ENCODE measurements around the gene KDM6A.
"Not testable (repeated sequence)": the region's sequence is repeated elsewhere in the genome, so short reads cannot be mapped to it uniquely, and the experiment has no call there.

The KDM6A gene

GRCh38 chrX:44890247-44890646 lies 17.3 kb downstream of the KDM6A start:
- DNase-seq: no peak

GRCh38 chrX:44890687-44891086 lies 17.7 kb downstream of the KDM6A start:
- not testable (repeated sequence) for DNase-seq

- no peak for DNase-seq
These were observed 18.7 kb downstream of the KDM6A start for GRCh38 chrX:44891642-44892041.

- DNase-seq: no peak
These were observed 23.8 kb downstream of the KDM6A start for GRCh38 chrX:44896876-44897186.

- DNase-seq: no peak
These were observed 24.6 kb downstream of the KDM6A start for GRCh38 chrX:44897539-44897938.

- no peak for DNase-seq
These were observed 25.6 kb downstream of the KDM6A start for GRCh38 chrX:44898411-44899221.

- DNase-seq: no peak
These were observed 27.0 kb downstream of the KDM6A start for GRCh38 chrX:44899946-44900345.

GRCh38 chrX:44903107-44903506 lies 30.1 kb downstream of the KDM6A start:
- no peak for DNase-seq

GRCh38 chrX:44903830-44904530 lies 31.0 kb downstream of the KDM6A start:
- no peak for DNase-seq

- DNase-seq: no peak
These were observed 31.6 kb downstream of the KDM6A start for GRCh38 chrX:44904542-44905115.

GRCh38 chrX:44906041-44906440 lies 33.1 kb downstream of the KDM6A start:
- no peak for DNase-seq

GRCh38 chrX:44906542-44906941 lies 33.6 kb downstream of the KDM6A start:
- DNase-seq: no peak

GRCh38 chrX:44908153-44908552 lies 35.2 kb downstream of the KDM6A start:
- no peak for DNase-seq

- no peak for DNase-seq
These were observed 35.8 kb downstream of the KDM6A start for GRCh38 chrX:44908827-44909226.

GRCh38 chrX:44910508-44910907 lies 37.5 kb downstream of the KDM6A start:
- not testable (repeated sequence) for DNase-seq

- DNase-seq: not testable (repeated sequence)
These were observed 38.1 kb downstream of the KDM6A start for GRCh38 chrX:44911074-44911600.

GRCh38 chrX:44913656-44914531 lies 40.9 kb downstream of the KDM6A start:
- no peak for DNase-seq

- no peak for DNase-seq
These were observed 41.7 kb downstream of the KDM6A start for GRCh38 chrX:44914532-44915198.

GRCh38 chrX:44915361-44915868 lies 42.4 kb downstream of the KDM6A start:
- DNase-seq: no peak

GRCh38 chrX:44918722-44919121 lies 45.7 kb downstream of the KDM6A start:
- DNase-seq: no peak

- no peak for DNase-seq
These were observed 50.0 kb downstream of the KDM6A start for GRCh38 chrX:44922980-44923379.

GRCh38 chrX:44927398-44927797 lies 54.4 kb downstream of the KDM6A start:
- no peak for DNase-seq
